ENCODE data around the gene ANKRD39.
A peak's percentile ranks its signal among the peaks of the same experiment; 100 is the strongest.

The ANKRD39 gene

DNA sequence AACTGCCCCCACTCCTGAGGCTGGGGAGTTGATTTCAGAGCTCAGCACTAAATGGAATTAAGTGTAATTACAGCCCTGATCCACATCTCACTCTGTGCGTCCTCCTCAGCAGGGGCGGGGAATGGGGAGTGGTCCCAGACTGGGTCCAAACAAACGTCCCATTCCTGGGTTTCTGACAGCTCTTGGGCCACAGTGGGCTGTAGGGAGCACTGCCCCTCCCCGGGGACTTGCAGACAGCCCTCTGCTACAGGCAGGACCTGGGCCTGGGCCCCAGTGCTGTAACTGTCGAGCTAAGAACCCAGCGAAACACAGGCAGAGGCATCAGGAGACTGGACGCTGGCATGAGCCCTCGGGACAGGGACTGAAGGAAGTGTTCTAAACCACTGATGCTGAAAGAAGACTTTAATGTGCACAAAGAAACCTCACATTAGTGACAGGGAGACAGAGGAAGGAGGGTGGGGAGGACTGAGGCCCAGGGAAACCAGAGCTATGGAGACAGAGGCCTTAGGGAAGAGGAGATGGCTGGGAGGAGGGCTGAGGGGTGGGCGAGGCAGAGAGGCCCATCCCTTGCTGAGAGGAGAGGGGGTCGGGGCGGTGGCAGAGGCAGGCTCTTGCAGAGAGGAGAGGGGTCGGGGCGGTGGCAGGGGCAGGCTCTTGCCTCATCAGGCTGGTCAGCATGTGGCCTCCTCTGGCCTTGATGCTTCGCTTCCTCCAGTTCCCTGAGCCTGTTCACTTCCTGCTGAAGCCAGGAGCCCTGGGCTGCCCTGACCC, 17.9 kb upstream of the ANKRD39 start:
- Mint-ChIP-seq H3K9me3 (no peaks in the 10 kb centered on the region), H3K36me3 (ENCODE audit: low read depth) (no peaks in the 10 kb centered on the region), H3K4me3 (no peak overlapping the region), H3K27ac (peak overlapping the region; percentile 96), H3K4me1 (peaks cover 87% of the 10 kb centered on the region), H3K27me3 (ENCODE audit: low read depth, poor library complexity) (peaks cover 3% of the 10 kb centered on the region)
- TF ChIP-seq, protein P1, sequence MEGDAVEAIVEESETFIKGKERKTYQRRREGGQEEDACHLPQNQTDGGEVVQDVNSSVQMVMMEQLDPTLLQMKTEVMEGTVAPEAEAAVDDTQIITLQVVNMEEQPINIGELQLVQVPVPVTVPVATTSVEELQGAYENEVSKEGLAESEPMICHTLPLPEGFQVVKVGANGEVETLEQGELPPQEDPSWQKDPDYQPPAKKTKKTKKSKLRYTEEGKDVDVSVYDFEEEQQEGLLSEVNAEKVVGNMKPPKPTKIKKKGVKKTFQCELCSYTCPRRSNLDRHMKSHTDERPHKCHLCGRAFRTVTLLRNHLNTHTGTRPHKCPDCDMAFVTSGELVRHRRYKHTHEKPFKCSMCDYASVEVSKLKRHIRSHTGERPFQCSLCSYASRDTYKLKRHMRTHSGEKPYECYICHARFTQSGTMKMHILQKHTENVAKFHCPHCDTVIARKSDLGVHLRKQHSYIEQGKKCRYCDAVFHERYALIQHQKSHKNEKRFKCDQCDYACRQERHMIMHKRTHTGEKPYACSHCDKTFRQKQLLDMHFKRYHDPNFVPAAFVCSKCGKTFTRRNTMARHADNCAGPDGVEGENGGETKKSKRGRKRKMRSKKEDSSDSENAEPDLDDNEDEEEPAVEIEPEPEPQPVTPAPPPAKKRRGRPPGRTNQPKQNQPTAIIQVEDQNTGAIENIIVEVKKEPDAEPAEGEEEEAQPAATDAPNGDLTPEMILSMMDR (IDR thresholded peaks at IDR 0.05), result no peak
- DNase-seq, result no peak

GRCh38 chr2:96874198-96874831, 16.5 kb upstream of the ANKRD39 start:
- no peaks in the 10 kb centered on the region for H3K36me3 Mint-ChIP-seq (ENCODE audit: low read depth)
- H3K9me3 Mint-ChIP-seq, result no peaks in the 10 kb centered on the region
- peaks cover 3% of the 10 kb centered on the region for H3K27me3 Mint-ChIP-seq (ENCODE audit: low read depth, poor library complexity)
- H3K27ac Mint-ChIP-seq, result peak overlapping the region; percentile 54
- H3K4me1 Mint-ChIP-seq, result peaks cover 81% of the 10 kb centered on the region
- TF ChIP-seq, protein P1 (IDR thresholded peaks at IDR 0.05), result no peak
- H3K4me3 Mint-ChIP-seq, result peak overlapping the region; percentile 32
- no peak for DNase-seq

- no peaks in the 10 kb centered on the region for H3K9me3 Mint-ChIP-seq
- H3K27ac Mint-ChIP-seq, result peak overlapping the region; percentile 64
- no peak overlapping the region for H3K4me3 Mint-ChIP-seq
- peaks cover under 1% of the 10 kb centered on the region for H3K27me3 Mint-ChIP-seq (ENCODE audit: low read depth, poor library complexity)
- no peak for DNase-seq
- TF ChIP-seq, protein P1 (IDR thresholded peaks at IDR 0.05), result no peak
- H3K36me3 Mint-ChIP-seq (ENCODE audit: low read depth), result no peaks in the 10 kb centered on the region
- H3K4me1 Mint-ChIP-seq, result peaks cover 77% of the 10 kb centered on the region
Observed at GRCh38 chr2:96873651-96874096, 15.9 kb upstream of the ANKRD39 start.

DNA sequence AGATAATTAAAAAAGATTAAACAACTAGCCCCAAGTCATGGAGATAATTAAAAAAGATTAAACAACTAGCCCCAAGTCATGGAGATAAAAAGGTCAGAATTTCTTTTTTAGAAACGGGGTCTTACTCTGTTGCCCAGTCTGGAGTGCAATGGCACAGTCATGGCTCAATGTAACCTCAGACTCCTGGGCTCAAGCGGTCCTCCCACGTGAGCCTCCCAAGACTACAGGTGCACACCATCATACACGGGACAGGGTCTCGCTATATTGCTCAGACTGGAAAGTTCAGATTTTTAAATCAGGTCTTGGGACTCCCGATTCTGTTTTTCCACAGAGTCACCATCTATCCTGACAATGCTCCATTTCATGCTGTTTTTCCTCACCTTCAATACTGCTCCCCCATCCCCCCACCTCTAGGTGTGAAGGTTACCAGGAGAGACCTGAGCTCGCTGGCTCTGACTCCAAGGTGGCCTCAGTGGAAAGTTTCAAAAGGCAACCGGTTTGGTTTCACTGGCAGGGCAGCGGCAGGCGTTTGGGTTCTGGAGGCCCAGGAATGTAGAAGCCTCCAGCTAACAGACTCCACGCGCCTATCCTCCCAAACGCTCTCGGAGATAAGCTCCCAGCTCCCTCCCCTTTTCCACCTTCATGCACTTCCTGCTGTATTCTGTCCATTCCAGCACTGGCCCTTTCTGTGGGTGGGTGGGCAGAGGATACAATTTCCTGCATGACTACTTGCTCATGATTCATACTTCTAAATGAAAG, 15.0 kb upstream of the ANKRD39 start:
- peaks cover 69% of the 10 kb centered on the region for H3K4me1 Mint-ChIP-seq
- no peak for DNase-seq

DNA sequence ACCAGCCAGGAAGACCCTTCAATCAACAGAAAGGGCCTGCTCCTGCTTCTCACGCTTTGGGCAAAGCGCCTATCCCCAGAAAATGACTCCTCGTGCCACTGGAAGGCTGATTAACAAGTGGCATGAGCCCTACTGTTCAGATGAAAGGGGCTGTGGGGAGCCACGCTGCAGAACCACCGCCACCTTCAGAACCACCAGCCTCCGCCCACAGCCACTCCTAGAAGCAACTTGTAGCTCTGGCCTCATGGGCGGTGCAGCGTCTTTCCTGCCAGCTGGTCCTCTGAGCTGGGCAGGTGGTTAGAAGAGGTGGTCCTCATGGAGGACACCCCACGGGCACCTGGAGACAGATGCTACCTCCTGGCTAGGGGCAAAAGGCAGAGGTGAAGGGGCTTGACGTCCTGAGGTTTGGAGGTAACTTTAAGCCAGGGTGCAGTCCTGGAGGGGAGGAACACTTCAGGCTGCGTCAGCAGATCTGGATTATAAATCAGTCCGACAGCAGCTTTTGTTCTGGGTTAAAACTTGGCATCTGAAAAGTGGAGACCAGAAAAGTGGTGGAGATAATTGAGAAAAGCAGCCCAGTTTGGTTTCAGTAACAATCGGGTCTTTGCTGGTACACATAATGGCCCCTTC, 12.9 kb upstream of the ANKRD39 start:
- no peaks in the 10 kb centered on the region for H3K27me3 Mint-ChIP-seq (ENCODE audit: low read depth, poor library complexity)
- H3K36me3 Mint-ChIP-seq (ENCODE audit: low read depth), result peaks cover 2% of the 10 kb centered on the region
- peak overlapping the region; percentile 83 for H3K27ac Mint-ChIP-seq
- no peak for DNase-seq
- H3K9me3 Mint-ChIP-seq, result no peaks in the 10 kb centered on the region
- TF ChIP-seq, protein P1 (IDR thresholded peaks at IDR 0.05), result no peak
- H3K4me3 Mint-ChIP-seq, result peak overlapping the region; percentile 85
- H3K4me1 Mint-ChIP-seq, result peaks cover 66% of the 10 kb centered on the region

More for the DNA sequence above, 15.0 kb upstream of the ANKRD39 start:
- TF ChIP-seq, protein P1 (IDR thresholded peaks at IDR 0.05), result no peak
- no peaks in the 10 kb centered on the region for H3K9me3 Mint-ChIP-seq
- no peaks in the 10 kb centered on the region for H3K36me3 Mint-ChIP-seq (ENCODE audit: low read depth)
- peak overlapping the region; percentile 13 for H3K27ac Mint-ChIP-seq
- H3K4me3 Mint-ChIP-seq, result peak overlapping the region; percentile 47
- H3K27me3 Mint-ChIP-seq (ENCODE audit: low read depth, poor library complexity), result no peaks in the 10 kb centered on the region

Measured in nephron progenitor cell (in vitro differentiated cells).